ENCODE data around the gene RSPO4. TPM values are rescaled to one million over a fixed set of nuclear protein-coding genes. Genes with fewer than 3 reads are reported as not detected.

Gene RSPO4
- total RNA-seq, 2 donors from 2014 or later: not detected

DNA sequence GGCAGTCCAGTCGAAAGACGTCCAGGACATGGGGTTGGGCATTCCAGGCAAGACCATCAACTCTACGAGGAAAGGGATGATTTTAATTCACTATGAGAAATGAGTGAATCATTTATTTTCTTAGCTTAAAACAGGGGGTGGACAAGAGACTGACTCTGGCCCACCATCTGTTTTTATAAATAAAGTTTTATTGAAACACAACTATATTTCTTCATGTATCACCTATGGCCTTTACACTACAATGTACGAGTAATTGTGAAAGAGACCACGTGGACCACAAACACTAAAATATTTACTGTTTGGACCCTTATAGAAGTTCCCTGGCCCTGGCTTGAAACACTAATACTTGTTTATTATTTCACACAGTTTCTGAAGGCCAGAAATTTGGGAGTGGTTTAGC, 15.6 kb upstream of the RSPO4 start:
- Histone ChIP-seq H3K9me3 (no peaks in the 10 kb centered on the region), H3K4me1 (no peaks in the 10 kb centered on the region), H3K27me3 (no peaks in the 10 kb centered on the region), H3K27ac (no peak overlapping the region), H3K4me3 (no peak overlapping the region), H3K36me3 (replicated peaks in 1 of 2; ENCODE audit: insufficient read depth in 1 of 2, low read depth in 2 of 2) (no peaks in the 10 kb centered on the region)
- ATAC-seq (no peak), DNase-seq (no peak)
- 51 to 86% methylated on average over 5 of the region's 5 CpGs for WGBS, 2 donors
- intact Hi-C loops (cut with DNase I): no loop called here
- no peak for TF ChIP-seq POLR2A (IDR thresholded peaks at IDR 0.05)
- TF ChIP-seq, protein P1, sequence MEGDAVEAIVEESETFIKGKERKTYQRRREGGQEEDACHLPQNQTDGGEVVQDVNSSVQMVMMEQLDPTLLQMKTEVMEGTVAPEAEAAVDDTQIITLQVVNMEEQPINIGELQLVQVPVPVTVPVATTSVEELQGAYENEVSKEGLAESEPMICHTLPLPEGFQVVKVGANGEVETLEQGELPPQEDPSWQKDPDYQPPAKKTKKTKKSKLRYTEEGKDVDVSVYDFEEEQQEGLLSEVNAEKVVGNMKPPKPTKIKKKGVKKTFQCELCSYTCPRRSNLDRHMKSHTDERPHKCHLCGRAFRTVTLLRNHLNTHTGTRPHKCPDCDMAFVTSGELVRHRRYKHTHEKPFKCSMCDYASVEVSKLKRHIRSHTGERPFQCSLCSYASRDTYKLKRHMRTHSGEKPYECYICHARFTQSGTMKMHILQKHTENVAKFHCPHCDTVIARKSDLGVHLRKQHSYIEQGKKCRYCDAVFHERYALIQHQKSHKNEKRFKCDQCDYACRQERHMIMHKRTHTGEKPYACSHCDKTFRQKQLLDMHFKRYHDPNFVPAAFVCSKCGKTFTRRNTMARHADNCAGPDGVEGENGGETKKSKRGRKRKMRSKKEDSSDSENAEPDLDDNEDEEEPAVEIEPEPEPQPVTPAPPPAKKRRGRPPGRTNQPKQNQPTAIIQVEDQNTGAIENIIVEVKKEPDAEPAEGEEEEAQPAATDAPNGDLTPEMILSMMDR (IDR thresholded peaks at IDR 0.05): no peak

GRCh38 chr20:1015181-1015580, 13.1 kb upstream of the RSPO4 start:
- intact Hi-C loops (cut with DNase I): no loop called here
- DNase-seq (no peak), ATAC-seq (no peak)
- no peak overlapping the region for H3K27ac ChIP-seq
- H3K36me3 ChIP-seq (replicated peaks in 1 of 2; ENCODE audit: insufficient read depth in 1 of 2, low read depth in 2 of 2): no peaks in the 10 kb centered on the region
- WGBS, 2 donors: 58 to 73% methylated on average over 1 of the region's 1 CpG
- no peaks in the 10 kb centered on the region for H3K4me1 ChIP-seq
- no peak overlapping the region for H3K4me3 ChIP-seq
- no peaks in the 10 kb centered on the region for H3K9me3 ChIP-seq
- no peak for TF ChIP-seq POLR2A (IDR thresholded peaks at IDR 0.05)
- TF ChIP-seq, protein P1 (IDR thresholded peaks at IDR 0.05): no peak
- no peaks in the 10 kb centered on the region for H3K27me3 ChIP-seq

- intact Hi-C loops (cut with DNase I): no loop called here
- Histone ChIP-seq H3K4me1 (no peaks in the 10 kb centered on the region), H3K9me3 (no peaks in the 10 kb centered on the region), H3K4me3 (no peak overlapping the region), H3K36me3 (replicated peaks in 1 of 2; ENCODE audit: insufficient read depth in 1 of 2, low read depth in 2 of 2) (no peaks in the 10 kb centered on the region), H3K27ac (no peak overlapping the region), H3K27me3 (no peaks in the 10 kb centered on the region)
- WGBS, 2 donors: 64 to 84% methylated on average over 7 of the region's 7 CpGs
- ATAC-seq: no peak
- no peak for DNase-seq
- TF ChIP-seq, protein P1 (IDR thresholded peaks at IDR 0.05): no peak
- TF ChIP-seq POLR2A (IDR thresholded peaks at IDR 0.05): no peak
Measured at GRCh38 chr20:1014471-1014870, 12.4 kb upstream of the RSPO4 start.

DNA sequence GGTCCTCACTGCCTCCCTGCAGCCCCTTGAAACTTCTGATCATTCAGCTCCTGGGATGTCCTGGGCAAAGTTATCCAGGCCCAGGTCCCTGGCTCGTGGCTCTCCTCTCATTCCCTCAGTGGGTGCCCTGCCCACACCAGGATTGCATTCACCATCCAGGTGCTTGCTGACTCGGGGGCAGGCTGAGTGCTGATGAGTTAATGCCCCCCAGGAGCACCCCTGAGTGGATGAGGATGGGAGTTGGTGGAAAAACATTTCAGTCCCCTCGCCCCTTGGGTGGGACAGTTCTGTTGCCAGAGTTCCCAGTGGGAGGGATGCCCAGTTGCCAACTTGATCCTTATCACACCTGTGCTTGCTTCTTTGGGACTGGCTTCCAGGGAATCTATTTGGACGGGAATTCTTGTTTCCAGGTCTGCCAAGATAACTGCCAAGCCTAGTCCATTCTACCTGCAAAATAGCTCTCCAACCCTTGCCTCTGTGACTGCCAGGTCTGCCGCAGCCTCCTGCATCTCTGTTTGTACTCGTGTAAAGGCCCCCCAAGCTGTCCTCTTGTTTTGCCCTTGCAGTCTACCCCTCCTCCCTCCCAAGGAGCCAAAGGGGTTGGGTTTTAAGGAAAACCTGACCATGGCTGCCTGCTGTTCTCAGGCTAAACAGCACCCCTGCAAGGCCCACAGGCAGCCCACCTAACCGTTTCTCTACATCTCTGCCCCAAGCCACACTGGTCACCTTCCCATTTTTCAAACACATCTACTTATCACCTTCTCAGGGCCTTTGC, 11.6 kb upstream of the RSPO4 start:
- intact Hi-C loops (cut with DNase I): no loop called here
- H3K27me3 ChIP-seq: no peaks in the 10 kb centered on the region
- no peaks in the 10 kb centered on the region for H3K36me3 ChIP-seq (replicated peaks in 1 of 2; ENCODE audit: insufficient read depth in 1 of 2, low read depth in 2 of 2)
- ATAC-seq (no peak), DNase-seq (no peak)
- TF ChIP-seq POLR2A (IDR thresholded peaks at IDR 0.05): no peak
- TF ChIP-seq, protein P1 (IDR thresholded peaks at IDR 0.05): no peak
- no peak overlapping the region for H3K27ac ChIP-seq
- no peaks in the 10 kb centered on the region for H3K9me3 ChIP-seq
- H3K4me1 ChIP-seq: no peaks in the 10 kb centered on the region
- 69 to 77% methylated on average over 6 to 7 of the region's 7 CpGs for WGBS, 2 donors
- no peak overlapping the region for H3K4me3 ChIP-seq

Data from body of pancreas (tissue), 4 donors.